Astrocyte of the cerebellum (primary cell): ENCODE results near the gene PAQR4.
"Not testable (repeated sequence)": the region's sequence is repeated elsewhere in the genome, so short reads cannot be mapped to it uniquely, and the experiment has no call there.

Experiments
- DNase-seq: peaks from one replicate; pipeline ENCODE4 v3.0.0-alpha.2; 2011; ENCODE audit warnings: low read depth
- H3K4me3 ChIP-seq: 2 replicates; pipeline ENCODE4 v1.5.1; 2011; ENCODE audit warnings: mild to moderate bottlenecking, low read depth, low read length, moderate library complexity
- in situ Hi-C: cut with HindIII; loops from 2 replicates; pipeline ENCODE4 v1.10.0; 2017; ENCODE audit warnings: low sequenced_read_pairs
- TF ChIP-seq, protein P1 (sequence below): IDR thresholded peaks from 2 replicates; pipeline ENCODE4 v1.5.1; 2012; ENCODE audit warnings: low read length, low read depth, moderate library complexity, mild to moderate bottlenecking; ENCODE audit errors: missing control alignments

The PAQR4 gene

DNA sequence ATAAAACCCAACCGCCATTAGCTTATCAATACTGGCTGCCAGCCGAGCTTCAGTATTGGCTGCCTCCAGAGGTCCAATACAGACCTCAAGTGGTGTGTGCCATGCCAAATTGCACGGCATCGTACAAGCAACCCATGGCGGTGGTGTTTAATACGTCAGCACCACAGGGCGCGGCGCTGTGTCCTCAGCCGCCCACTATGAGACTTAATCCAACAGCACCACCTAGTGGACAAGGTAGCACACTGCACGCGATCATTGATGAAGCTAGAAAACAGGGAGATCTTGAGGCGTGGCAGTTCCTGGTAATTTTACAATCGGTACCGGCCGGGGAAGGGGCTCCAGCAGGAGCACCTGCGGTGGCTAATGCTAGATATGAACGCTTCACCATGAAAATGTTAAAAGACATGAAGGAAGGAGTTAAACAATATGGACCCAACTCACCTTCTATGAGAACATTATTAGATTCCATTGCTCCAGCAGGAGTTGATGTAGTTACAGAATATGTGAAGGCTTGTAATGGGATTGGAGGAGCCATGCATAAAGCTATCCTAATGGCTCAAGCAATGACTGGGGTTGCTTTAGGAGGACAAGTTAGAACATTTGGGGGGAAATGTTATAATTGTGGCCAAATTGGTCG is 42.0 kb upstream of the PAQR4 start:
- TF ChIP-seq, protein P1, sequence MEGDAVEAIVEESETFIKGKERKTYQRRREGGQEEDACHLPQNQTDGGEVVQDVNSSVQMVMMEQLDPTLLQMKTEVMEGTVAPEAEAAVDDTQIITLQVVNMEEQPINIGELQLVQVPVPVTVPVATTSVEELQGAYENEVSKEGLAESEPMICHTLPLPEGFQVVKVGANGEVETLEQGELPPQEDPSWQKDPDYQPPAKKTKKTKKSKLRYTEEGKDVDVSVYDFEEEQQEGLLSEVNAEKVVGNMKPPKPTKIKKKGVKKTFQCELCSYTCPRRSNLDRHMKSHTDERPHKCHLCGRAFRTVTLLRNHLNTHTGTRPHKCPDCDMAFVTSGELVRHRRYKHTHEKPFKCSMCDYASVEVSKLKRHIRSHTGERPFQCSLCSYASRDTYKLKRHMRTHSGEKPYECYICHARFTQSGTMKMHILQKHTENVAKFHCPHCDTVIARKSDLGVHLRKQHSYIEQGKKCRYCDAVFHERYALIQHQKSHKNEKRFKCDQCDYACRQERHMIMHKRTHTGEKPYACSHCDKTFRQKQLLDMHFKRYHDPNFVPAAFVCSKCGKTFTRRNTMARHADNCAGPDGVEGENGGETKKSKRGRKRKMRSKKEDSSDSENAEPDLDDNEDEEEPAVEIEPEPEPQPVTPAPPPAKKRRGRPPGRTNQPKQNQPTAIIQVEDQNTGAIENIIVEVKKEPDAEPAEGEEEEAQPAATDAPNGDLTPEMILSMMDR = peak; percentile 90
- H3K4me3 ChIP-seq = no peak overlapping the region
- in situ Hi-C loops = no loop called here
- peak; percentile 70 for DNase-seq

DNA sequence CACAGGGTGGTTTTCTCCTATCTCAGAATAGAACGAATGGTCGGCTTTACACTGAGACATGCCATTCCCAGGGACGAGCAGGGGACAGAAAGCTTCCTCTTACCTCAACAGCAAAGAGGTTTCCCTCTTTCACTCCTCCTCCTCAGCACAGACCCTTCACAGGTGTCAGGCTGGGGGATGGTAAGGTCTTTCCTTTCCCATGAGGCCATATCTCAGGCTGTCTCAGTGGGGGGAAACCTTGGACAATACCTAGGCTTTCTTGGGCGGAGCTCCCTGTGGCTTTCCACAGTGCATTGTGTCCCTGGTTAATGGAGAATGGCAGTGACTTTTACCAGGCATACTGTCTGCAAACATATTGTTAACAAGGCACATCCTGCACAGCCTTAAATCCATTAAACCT is 41.0 kb upstream of the PAQR4 start:
- DNase-seq, in situ Hi-C loops: not testable (repeated sequence)

DNA sequence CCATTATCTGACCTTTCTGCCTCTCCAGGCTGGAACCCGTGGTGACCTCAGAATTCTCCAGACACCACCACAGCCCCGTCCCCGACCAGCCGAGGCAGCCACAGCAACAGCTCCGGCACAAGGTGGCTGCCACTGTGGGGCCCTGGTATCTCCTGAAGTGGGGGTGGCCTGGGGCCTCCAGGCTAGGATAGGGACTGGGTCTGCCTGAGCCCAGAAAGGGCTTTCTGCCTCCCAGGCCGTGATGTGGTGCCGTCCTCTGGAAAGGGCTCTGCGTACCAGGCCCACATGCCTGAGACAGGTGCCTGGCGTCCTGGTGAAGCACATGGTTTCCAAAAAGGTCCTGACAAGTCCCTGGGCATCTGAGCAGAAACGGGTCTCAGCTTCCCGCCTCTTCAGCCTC is 40.4 kb upstream of the PAQR4 start:
- H3K4me3 ChIP-seq = no peak overlapping the region
- no peak for DNase-seq
- in situ Hi-C loops = no loop called here
- TF ChIP-seq, protein P1 = no peak

More for the DNA sequence above, 41.0 kb upstream of the PAQR4 start:
- not testable (repeated sequence) for H3K4me3 ChIP-seq

DNA sequence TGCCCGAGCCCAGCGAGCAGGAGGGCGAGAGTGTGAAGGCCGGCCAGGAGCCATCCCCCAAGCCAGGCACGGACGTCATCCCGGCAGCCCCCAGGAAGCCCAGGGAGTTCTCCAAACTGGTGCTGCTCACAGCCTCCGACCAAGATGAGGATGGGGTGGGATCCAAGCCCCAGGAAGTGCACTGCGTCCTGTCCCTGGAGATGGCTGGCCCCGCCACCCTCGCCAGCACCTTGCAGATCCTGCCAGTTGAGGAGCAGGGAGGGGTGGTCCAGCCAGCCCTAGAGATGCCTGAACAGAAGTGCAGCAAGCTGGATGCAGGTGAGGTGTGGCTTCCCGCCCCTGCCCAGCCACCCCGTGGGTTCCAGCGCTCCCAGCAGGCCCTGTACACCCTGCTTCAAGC is 39.5 kb upstream of the PAQR4 start:
- no peak for DNase-seq
- no peak overlapping the region for H3K4me3 ChIP-seq
- in situ Hi-C loops = no loop called here
- TF ChIP-seq, protein P1 = no peak

DNA sequence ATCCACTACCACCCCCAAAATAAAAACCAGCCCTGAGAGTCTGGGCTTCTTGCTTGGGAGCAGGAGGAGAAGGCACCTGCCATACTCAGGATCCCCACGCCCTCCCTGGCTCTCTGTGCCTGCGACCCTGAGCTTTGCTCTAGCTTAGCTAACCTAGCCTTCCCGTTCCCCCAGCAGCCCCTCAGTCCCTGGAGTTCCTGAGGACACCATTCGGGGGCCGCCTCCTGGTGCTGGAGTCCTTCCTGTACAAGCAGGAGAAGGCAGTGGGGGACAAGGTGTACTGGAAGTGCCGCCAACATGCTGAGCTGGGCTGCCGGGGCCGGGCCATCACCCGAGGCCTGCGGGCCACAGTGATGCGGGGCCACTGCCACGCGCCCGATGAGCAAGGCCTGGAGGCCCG is 38.9 kb upstream of the PAQR4 start:
- TF ChIP-seq, protein P1 = no peak
- no peak overlapping the region for H3K4me3 ChIP-seq
- no peak for DNase-seq
- in situ Hi-C loops = no loop called here

DNA sequence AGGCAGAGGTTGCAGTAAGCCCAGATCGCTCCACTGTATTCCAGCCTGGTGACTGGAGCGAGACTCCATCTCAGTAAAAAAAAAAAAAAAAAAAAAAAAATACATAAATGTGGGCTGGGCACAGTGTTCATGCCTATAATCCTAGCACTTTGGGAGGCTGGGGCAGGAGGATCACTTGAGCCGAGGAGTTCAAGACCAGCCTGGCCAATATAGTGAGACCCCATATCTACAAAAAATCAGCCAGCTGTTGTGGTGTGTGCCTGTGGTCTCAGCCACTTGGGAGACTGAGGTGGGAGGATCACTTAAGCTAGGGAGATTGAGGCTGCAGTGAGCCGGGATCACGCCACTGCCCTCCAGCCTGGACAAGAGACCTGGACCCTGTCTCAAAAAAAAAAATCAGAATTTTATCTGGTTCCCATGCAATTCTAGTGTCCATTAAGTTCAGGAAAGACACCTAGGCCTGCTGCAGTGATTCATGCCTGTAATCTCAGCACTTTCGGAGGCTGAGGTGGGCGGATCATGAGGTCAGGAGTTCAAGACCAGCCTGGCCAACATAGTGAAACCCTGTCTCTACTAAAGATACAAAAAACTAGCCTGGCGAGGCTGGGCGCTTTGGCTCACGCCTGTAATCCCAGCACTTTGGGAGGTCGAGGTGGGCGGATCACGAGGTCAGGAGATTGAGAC is 37.8 kb upstream of the PAQR4 start:
- DNase-seq, in situ Hi-C loops, H3K4me3 ChIP-seq: not testable (repeated sequence)

DNA sequence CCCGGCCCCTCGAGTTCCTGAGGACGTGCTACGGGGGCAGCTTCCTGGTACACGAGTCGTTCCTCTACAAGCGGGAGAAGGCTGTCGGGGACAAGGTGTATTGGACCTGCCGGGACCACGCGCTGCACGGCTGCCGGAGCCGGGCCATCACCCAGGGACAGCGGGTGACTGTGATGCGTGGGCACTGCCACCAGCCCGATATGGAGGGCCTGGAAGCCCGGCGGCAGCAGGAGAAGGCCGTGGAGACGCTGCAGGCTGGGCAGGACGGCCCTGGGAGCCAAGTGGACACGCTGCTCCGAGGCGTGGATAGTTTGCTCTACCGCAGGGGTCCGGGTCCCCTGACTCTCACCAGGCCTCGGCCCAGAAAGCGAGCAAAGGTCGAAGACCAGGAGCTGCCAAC is 36.0 kb upstream of the PAQR4 start:
- TF ChIP-seq, protein P1 = no peak
- in situ Hi-C loops = no loop called here
- no peak overlapping the region for H3K4me3 ChIP-seq
- DNase-seq = no peak

DNA sequence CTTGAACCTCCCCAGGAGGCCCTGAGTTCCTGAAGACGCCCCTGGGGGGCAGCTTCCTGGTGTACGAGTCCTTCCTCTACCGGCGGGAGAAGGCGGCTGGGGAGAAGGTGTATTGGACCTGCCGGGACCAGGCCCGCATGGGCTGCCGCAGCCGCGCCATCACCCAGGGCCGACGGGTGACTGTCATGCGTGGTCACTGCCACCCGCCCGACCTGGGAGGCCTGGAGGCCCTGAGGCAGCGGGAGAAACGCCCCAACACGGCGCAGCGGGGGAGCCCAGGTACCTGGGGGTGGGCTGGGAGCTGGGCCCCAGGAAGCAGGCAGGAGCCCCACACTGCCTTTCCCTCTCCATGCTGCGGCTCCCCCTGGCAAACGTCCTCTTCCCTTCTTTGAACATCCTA is 35.4 kb upstream of the PAQR4 start:
- no peak for DNase-seq
- in situ Hi-C loops = no loop called here
- TF ChIP-seq, protein P1 = no peak
- H3K4me3 ChIP-seq = no peak overlapping the region
